AG10803 (cell line): ENCODE data around the gene TP63.

Source experiments
- DNase-seq: peaks from one replicate; pipeline ENCODE4 v3.0.0; 2010; ENCODE audit warnings: low read depth
- H3K4me3 ChIP-seq: 2 replicates; pipeline ENCODE4 v1.5.1; 2011; ENCODE audit warnings: mild to moderate bottlenecking, low read length, control low read depth
- TF ChIP-seq, protein P1 (sequence below): conservative IDR thresholded peaks from 2 replicates; pipeline ENCODE4 v1.5.1; 2011; ENCODE audit warnings: mild to moderate bottlenecking, low read length, control low read depth, inconsistent platforms

The TP63 gene

GRCh38 chr3:189862385-189862998 is 231.3 kb downstream of the TP63 start:
- no peak overlapping the region for H3K4me3 ChIP-seq
- TF ChIP-seq, protein P1, sequence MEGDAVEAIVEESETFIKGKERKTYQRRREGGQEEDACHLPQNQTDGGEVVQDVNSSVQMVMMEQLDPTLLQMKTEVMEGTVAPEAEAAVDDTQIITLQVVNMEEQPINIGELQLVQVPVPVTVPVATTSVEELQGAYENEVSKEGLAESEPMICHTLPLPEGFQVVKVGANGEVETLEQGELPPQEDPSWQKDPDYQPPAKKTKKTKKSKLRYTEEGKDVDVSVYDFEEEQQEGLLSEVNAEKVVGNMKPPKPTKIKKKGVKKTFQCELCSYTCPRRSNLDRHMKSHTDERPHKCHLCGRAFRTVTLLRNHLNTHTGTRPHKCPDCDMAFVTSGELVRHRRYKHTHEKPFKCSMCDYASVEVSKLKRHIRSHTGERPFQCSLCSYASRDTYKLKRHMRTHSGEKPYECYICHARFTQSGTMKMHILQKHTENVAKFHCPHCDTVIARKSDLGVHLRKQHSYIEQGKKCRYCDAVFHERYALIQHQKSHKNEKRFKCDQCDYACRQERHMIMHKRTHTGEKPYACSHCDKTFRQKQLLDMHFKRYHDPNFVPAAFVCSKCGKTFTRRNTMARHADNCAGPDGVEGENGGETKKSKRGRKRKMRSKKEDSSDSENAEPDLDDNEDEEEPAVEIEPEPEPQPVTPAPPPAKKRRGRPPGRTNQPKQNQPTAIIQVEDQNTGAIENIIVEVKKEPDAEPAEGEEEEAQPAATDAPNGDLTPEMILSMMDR: no peak
- DNase-seq: peak; percentile 83

DNA sequence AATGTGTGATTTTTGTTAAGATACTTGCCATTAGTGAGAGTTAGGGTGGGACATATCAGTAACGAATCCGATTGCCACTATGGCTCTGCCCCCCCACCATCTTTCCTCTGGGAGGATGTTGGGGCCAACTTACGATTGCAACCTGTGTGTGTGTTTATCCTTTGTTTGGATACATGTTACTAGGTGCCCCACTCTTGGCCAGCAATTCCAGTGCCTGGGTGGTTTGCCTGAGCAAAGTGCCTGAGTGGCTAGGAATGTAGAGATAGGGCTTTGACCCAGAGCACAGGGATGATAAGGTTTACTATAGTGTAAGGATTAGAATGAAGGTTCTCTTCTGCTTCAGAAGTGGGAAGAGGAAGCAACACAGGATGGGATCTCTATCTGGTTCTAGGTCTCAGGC is 231.8 kb downstream of the TP63 start:
- TF ChIP-seq, protein P1: no peak
- no peak for DNase-seq
- no peak overlapping the region for H3K4me3 ChIP-seq

DNA sequence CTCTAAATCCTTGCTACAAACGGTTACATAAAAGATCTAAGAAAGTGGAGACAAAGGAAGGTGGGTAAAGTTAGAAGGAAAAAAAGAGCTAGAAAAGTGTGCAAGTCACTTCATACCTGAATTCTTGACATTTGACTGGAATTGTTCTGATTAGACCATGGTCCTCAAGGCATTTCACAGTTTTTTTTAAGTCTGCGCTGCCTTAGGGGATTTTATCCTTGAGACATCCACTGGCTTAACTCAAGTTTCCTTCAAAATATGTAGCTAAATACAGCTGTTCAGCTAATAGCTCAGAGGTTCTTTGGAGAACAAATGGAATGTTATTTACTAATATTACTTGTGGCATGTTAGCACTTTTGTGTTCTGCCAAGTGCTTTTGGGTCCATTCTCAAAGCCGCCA is 236.9 kb downstream of the TP63 start:
- TF ChIP-seq, protein P1: no peak
- DNase-seq: no peak

GRCh38 chr3:189869165-189869564 is 238.0 kb downstream of the TP63 start:
- no peak overlapping the region for H3K4me3 ChIP-seq
- TF ChIP-seq, protein P1: no peak
- DNase-seq: peak; percentile 25

More for the DNA sequence above, 236.9 kb downstream of the TP63 start:
- H3K4me3 ChIP-seq: no peak overlapping the region

DNA sequence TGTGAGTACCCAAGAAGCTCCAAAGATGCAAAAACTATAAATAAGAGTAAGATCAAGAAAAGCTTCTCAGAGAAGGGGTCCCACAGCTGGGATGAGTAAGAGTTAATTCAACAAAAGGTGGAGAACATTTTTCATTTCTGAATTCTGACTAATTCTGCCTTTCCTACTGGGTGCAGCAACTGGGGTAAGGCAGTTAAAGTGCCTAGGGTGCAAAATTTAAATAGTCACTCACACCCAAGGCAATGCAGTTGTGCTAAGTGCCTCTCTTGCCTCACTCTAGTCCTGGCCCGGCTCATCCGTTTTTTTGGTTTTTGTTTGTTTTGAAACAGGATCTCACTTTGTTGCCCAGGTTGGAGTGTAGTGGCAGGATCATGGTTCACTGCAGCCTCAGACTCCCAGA is 240.2 kb downstream of the TP63 start:
- DNase-seq: no peak
- H3K4me3 ChIP-seq: no peak overlapping the region
- TF ChIP-seq, protein P1: no peak

DNA sequence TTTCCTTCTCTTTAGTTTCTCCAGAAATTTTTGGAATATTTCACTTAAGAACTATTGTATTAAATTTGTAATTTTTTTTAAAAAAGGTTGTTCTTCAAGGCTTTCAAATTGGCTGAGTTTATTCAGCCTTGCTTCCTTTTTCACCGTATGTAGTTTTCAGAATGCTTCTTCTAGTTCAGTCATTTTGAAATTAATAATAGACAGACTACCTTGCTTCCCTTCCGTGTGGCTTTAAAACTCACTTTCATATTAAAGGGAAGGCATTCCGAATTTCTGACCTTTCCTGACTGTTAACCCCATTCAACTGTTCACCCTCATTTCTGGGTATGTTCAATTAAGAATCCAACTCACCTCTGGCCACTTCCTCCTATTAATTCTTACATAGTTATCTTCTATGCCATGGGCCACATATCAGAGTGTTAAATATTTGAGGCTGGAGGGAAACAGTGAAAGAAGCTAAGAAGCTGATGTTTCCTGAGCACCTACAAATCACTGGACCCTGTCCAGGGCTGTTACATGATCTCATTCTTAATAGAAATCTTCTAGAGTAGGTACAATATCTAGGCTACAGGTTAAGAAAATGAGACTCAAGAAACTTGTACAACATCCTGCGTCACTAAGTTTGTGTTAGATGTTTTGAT is 252.0 kb downstream of the TP63 start:
- no peak for DNase-seq
- TF ChIP-seq, protein P1: no peak
- H3K4me3 ChIP-seq: no peak overlapping the region

DNA sequence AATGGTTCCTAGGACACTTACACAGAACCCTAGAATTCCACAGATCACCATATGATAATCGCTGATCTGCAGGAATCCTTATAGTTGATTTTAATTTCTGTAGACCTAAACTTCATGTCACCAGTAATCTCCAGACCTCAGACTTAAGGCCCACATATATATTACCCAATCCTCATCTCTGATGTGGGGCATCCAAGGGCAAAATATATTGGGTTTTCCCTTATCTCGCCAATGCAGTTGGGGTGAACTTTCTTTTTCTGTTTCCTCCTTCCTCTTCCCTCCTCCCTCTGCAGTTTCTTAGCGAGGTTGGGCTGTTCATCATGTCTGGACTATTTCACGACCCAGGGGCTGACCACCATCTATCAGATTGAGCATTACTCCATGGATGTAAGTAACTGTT is 259.3 kb downstream of the TP63 start:
- no peak for DNase-seq
- H3K4me3 ChIP-seq: no peak overlapping the region
- TF ChIP-seq, protein P1: no peak
